GM12891 (cell line): ENCODE measurements around the gene SFTPD.

ENCODE experiments used
- DNase-seq: peaks from one replicate; pipeline ENCODE4 v3.0.0; 2011; ENCODE audit warnings: low spot score; ENCODE audit not compliant: insufficient read length
- FAIRE-seq: peaks from 2 replicates; lab custom pipeline; 2011; peaks lifted over from hg19 to GRCh38; lab: Jason Lieb, UNC
- PAX5 ChIP-seq: IDR thresholded peaks from 2 replicates; pipeline ENCODE4 v1.6.1; 2011; ENCODE audit warnings: low read length, moderate library complexity, mild to moderate bottlenecking; ENCODE audit not compliant: insufficient read depth, severe bottlenecking
- POLR2A ChIP-seq: IDR thresholded peaks from 2 replicates; pipeline ENCODE4 v1.6.1; 2011; ENCODE audit warnings: low read depth, low read length, control low read depth
- POLR2AphosphoS5 ChIP-seq: IDR thresholded peaks from 2 replicates; pipeline ENCODE4 v1.6.1; 2011; ENCODE audit warnings: low read depth, low read length, control low read depth
- POU2F2 ChIP-seq: IDR thresholded peaks from 2 replicates; pipeline ENCODE4 v1.6.1; 2011; ENCODE audit warnings: low read depth, mild to moderate bottlenecking, control low read depth, low read length, moderate library complexity
- SPI1 ChIP-seq: IDR thresholded peaks from 2 replicates; pipeline ENCODE4 v1.6.1; 2011; ENCODE audit warnings: low read depth, low read length, control low read depth
- TAF1 ChIP-seq: IDR thresholded peaks from 2 replicates; pipeline ENCODE4 v1.6.1; 2011; ENCODE audit warnings: low read depth, low read length, control low read depth

Gene SFTPD

DNA sequence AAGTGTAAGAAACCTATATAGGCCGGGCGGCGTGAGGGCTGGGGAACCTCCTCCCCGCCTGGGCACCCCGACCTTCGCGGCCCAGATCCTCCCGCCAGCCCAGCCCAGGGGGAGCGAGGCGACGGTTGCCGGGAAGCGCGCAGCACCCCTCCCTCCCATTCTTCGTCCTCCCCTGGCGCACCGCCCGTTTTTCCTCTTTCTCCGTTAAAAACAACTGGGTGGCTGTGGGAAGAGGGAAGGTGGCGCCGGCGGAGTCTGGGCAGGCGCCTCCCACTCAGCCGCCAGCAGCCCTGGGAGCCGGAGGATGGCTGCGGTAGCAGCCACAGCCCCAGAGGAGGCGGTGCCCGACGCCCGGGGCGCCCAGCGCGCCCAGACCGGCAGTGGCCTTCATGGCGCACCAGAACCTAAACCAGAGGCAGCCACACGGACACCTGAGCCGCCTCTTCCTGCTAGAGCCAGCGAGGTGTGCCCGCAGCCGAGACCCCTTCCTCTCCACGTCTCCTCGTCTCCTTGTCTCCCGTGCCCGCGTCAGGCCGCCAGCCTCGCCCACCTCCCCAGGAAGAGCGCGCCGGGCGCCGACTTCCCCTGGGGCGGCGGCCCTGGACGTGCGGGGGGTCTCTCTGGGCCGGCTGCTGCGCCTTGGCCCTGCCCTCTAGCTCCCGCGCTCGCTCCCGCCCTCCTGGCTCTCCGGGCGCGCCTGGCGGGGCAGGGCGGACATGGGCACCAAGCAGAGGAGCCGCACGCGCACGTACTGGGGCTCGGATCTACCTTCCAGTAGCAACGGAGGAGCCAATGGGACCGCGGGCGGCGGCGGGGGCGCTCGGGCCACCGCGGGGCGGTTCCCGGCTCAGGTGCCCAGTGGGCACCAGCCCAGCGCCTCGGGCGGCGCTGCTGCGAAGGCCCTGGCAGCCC, 32.8 kb upstream of the SFTPD start:
- FAIRE-seq = no peak
- TF ChIP-seq SPI1 (no peak), POU2F2 (no peak), POLR2A (no peak), POLR2AphosphoS5 (no peak), TAF1 (no peak), PAX5 (no peak)
- DNase-seq = no peak

GRCh38 chr10:79980711-79981110, 31.8 kb upstream of the SFTPD start:
- TF ChIP-seq POLR2A (no peak), PAX5 (no peak), TAF1 (no peak), SPI1 (no peak), POLR2AphosphoS5 (no peak), POU2F2 (no peak)
- DNase-seq (no peak), FAIRE-seq (no peak)

DNA sequence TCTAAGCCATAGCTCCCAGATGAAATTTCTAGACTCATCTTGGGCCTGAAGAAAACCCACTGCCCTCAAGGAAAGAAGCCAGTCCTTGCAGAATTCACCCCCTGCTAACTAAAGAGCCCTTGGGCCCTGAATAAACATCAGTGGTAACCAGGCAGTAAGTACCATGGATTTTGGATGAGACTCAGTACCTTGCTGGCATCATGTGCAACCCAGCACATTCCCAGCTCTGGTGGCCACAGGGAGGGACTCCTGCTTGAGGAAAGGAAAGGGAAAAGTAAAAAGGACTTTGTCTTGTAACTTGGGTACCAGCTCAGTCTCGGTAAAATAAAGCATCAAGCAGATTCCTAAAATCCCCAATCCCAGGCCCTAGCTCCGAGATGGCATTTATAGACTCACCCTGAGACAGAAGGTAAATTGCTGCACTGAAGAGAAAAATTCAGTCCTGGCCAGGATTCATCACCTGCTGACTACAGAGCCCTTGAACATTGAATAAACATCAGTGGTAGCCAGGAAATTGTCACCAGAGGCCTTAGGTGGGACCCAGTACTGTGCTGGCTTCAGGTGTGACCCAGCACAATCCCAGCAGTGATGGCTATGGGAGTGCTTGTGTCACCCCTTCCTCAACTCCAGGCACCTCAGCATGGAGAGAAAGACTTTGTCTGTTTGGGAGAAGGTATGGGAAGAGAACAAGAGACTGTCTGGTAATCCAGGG, 31.2 kb upstream of the SFTPD start:
- DNase-seq (no peak), FAIRE-seq (no peak)
- TF ChIP-seq POLR2AphosphoS5 = no peak
- TF ChIP-seq POLR2A = no peak
- no peak for TF ChIP-seq SPI1
- TF ChIP-seq POU2F2 = no peak
- no peak for TF ChIP-seq PAX5
- TF ChIP-seq TAF1 = no peak

DNA sequence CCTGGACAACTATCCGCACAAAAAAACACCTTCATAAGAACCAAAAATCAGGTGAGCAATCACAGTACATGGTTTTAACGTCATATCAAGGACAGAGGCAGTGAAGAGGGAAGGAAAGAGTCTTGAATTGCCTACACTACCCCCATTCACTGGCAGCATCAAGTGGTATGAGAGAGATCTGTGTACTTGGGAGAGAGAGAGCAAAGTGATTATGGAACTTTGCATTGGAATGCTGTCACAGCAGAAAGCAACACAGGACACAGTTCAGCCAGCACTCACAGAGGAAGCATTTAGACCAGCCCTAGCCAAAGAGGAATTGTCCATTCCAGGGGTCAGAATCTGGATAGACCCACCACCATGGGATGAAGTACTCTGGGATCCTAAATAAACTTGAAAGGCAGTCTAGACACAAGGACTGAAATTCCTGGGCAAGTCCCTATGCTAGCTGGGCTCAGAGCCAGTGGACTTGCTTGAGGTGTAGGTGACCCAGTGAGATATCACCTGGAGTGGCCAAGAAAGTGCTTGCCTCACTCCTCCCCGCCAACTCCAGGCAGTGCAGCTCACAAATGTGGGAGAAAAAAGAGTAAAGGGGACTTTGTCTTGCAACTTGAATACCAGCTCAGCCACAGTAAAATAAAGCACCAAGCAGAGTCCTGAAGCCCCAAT, 30.5 kb upstream of the SFTPD start:
- FAIRE-seq (no peak), DNase-seq (no peak)
- TF ChIP-seq SPI1 = no peak
- no peak for TF ChIP-seq TAF1
- TF ChIP-seq POLR2A = no peak
- no peak for TF ChIP-seq POLR2AphosphoS5
- no peak for TF ChIP-seq POU2F2
- TF ChIP-seq PAX5 = no peak

- no peak for TF ChIP-seq POU2F2
- TF ChIP-seq POLR2AphosphoS5 = no peak
- TF ChIP-seq PAX5 = no peak
- no peak for TF ChIP-seq POLR2A
- no peak for TF ChIP-seq TAF1
- no peak for TF ChIP-seq SPI1
- FAIRE-seq (no peak), DNase-seq (no peak)
Measured at GRCh38 chr10:79976999-79977398, 28.1 kb upstream of the SFTPD start.

GRCh38 chr10:79970062-79970461, 21.2 kb upstream of the SFTPD start:
- no peak for TF ChIP-seq SPI1
- TF ChIP-seq POLR2A = no peak
- no peak for TF ChIP-seq TAF1
- TF ChIP-seq POLR2AphosphoS5 = no peak
- no peak for FAIRE-seq

DNA sequence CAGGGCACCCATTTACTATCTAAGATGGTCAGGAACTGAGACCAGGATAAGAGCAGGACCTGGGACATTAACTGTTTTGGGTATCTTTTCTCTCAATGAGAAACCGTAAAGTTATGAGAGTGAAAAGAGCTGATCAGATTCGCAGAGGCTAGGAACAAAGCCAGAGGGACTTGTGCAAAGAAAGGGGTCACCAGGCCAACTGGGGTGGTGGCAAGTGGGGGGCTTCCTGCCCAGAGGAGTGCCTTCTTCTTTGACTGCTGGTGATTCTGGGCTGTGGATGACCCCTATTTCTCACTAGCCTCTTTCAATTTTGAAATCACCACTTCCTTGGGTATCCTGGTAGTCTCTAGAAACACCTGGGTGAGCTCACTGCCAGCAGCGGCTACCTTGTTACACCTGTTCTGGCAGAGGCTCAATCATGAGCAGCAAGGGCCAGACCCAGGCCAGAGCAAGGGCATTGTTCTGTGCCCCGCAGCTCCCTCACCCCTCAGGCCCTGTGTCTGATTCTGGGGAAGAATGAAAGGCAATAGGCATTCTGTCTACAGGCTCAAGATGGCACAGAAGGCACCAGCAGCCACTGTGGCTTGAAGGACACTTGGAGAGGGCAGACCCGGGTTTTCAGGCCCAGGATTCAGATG, 999 bp downstream of the SFTPD start:
- TF ChIP-seq POU2F2 = no peak
- TF ChIP-seq POLR2AphosphoS5 = no peak
- no peak for TF ChIP-seq POLR2A
- TF ChIP-seq SPI1 = no peak
- TF ChIP-seq PAX5 = no peak
- TF ChIP-seq TAF1 = no peak
- no peak for FAIRE-seq
- DNase-seq = no peak

More at GRCh38 chr10:79970062-79970461, 21.2 kb upstream of the SFTPD start:
- DNase-seq = no peak

GRCh38 chr10:79947083-79947415, 1.9 kb downstream of the SFTPD start:
- FAIRE-seq (no peak), DNase-seq (no peak)
- TF ChIP-seq SPI1 (no peak), POLR2AphosphoS5 (no peak), POLR2A (no peak), PAX5 (no peak), POU2F2 (no peak), TAF1 (no peak)
